SU-DHL-6 (cell line): ENCODE measurements around the gene ST6GALNAC3.

ENCODE experiments used
- H2AFZ ChIP-seq: fragments of 200-600 bp; sonication (generic); 2 replicates; pipeline ENCODE4 v1.6.1; 2014; ENCODE audit warnings: low read depth, mild to moderate bottlenecking, moderate library complexity, mixed read lengths, antibody characterized with exemption, low read length; ENCODE audit not compliant: severe bottlenecking
- H3F3A ChIP-seq: fragments of 200-600 bp; shearing (Covaris generic); 2 replicates; pipeline ENCODE4 v1.6.0; 2016; ENCODE audit warnings: antibody characterized with exemption, mild to moderate bottlenecking; ENCODE audit not compliant: insufficient read depth
- H3K27ac ChIP-seq: fragments of 200-600 bp; sonication (generic); 2 replicates; pipeline ENCODE4 v1.5.1; 2016; ENCODE audit warnings: low read depth, mild to moderate bottlenecking, low read length, moderate library complexity, mixed read lengths
- H3K27me3 ChIP-seq: fragments of 200-600 bp; sonication (generic), shearing (Covaris generic); 2 replicates; pipeline ENCODE4 v1.6.0; 2014; ENCODE audit warnings: mild to moderate bottlenecking, low read length
- H3K36me3 ChIP-seq: fragments of 200-600 bp; sonication (generic); 2 replicates; pipeline ENCODE4 v1.6.1; 2014; ENCODE audit warnings: mild to moderate bottlenecking, low read length, mixed read lengths
- H3K4me2 ChIP-seq: fragments of 300-600, 200-600 bp; shearing (Covaris generic), sonication (generic); 2 replicates; pipeline ENCODE4 v1.6.0; 2014; ENCODE audit warnings: low read length, low read depth, mild to moderate bottlenecking; ENCODE audit not compliant: poor library complexity, severe bottlenecking
- H3K4me3 ChIP-seq: fragments of 200-600 bp; sonication (generic); 2 replicates; pipeline ENCODE4 v1.5.1; 2014; ENCODE audit warnings: antibody characterized with exemption, low read length, mild to moderate bottlenecking, mixed read lengths; ENCODE audit not compliant: insufficient read depth, poor library complexity, severe bottlenecking
- H3K79me2 ChIP-seq: fragments of 200-600 bp; sonication (generic); 2 replicates; pipeline ENCODE4 v1.6.1; 2014; ENCODE audit warnings: mild to moderate bottlenecking, low read length, moderate library complexity; ENCODE audit not compliant: insufficient read depth
- H3K9ac ChIP-seq: fragments of 200-600 bp; sonication (generic); 2 replicates; pipeline ENCODE4 v1.7.0; 2014; ENCODE audit warnings: mild to moderate bottlenecking, low read length
- H3K9me2 ChIP-seq: fragments of 200-600 bp; sonication (generic); replicated peaks from 2 replicates; pipeline ENCODE4 v1.6.1; 2014; ENCODE audit warnings: low read length; ENCODE audit not compliant: insufficient read depth
- H3K9me3 ChIP-seq: fragments of 200-600 bp; sonication (generic); 2 replicates; pipeline ENCODE4 v1.6.1; 2014; ENCODE audit warnings: low read length, mixed read lengths; ENCODE audit not compliant: insufficient read depth
- H4K20me1 ChIP-seq: fragments of 200-600 bp; sonication (generic); 2 replicates; pipeline ENCODE4 v1.6.1; 2014; ENCODE audit warnings: low read depth, mild to moderate bottlenecking, antibody characterized with exemption, low read length, moderate library complexity, mixed read lengths
- CTCF ChIP-seq: fragments of 200-600 bp; sonication (generic); IDR thresholded peaks from one replicate; pipeline ENCODE4 v1.5.1; 2017; ENCODE audit warnings: antibody characterized with exemption, mild to moderate bottlenecking, low read length, moderate library complexity; ENCODE audit not compliant: insufficient read depth, poor library complexity, severe bottlenecking
- EZH2phosphoT487 ChIP-seq: fragments of 200-600 bp; sonication (generic), shearing (Covaris generic); conservative IDR thresholded peaks from 2 replicates; pipeline ENCODE4 v1.6.1; 2018; ENCODE audit warnings: mild to moderate bottlenecking, antibody characterized with exemption, low read length, moderate library complexity, mixed read lengths

The ST6GALNAC3 gene

GRCh38 chr1:76124196-76124595, 49.6 kb downstream of the ST6GALNAC3 start:
- Histone ChIP-seq H3K9me2 (no peaks in the 10 kb centered on the region), H2AFZ (no peak overlapping the region), H3K27ac (no peak overlapping the region), H3K9me3 (no peaks in the 10 kb centered on the region), H3K9ac (no peak overlapping the region), H3K36me3 (no peaks in the 10 kb centered on the region), H4K20me1 (no peaks in the 10 kb centered on the region), H3F3A (no peaks in the 10 kb centered on the region), H3K79me2 (no peaks in the 10 kb centered on the region), H3K27me3 (no peaks in the 10 kb centered on the region), H3K4me3 (no peak overlapping the region), H3K4me2 (no peak overlapping the region)
- TF ChIP-seq CTCF (no peak), EZH2phosphoT487 (no peak)

GRCh38 chr1:76125473-76126219, 51.1 kb downstream of the ST6GALNAC3 start:
- Histone ChIP-seq H4K20me1 (no peaks in the 10 kb centered on the region), H3K79me2 (no peaks in the 10 kb centered on the region), H3K9ac (no peak overlapping the region), H3K27ac (no peak overlapping the region), H3F3A (no peaks in the 10 kb centered on the region), H3K4me2 (no peak overlapping the region), H3K27me3 (no peaks in the 10 kb centered on the region), H2AFZ (no peak overlapping the region), H3K36me3 (no peaks in the 10 kb centered on the region), H3K9me2 (no peaks in the 10 kb centered on the region), H3K9me3 (no peaks in the 10 kb centered on the region), H3K4me3 (no peak overlapping the region)
- TF ChIP-seq EZH2phosphoT487, result no peak
- no peak for TF ChIP-seq CTCF

GRCh38 chr1:76128096-76128495, 53.5 kb downstream of the ST6GALNAC3 start:
- no peak overlapping the region for H3K9ac ChIP-seq
- H3K79me2 ChIP-seq, result no peaks in the 10 kb centered on the region
- no peak overlapping the region for H3K4me2 ChIP-seq
- no peaks in the 10 kb centered on the region for H3K9me2 ChIP-seq
- no peak overlapping the region for H2AFZ ChIP-seq
- TF ChIP-seq CTCF (no peak), EZH2phosphoT487 (no peak)
- H3F3A ChIP-seq, result no peaks in the 10 kb centered on the region
- no peak overlapping the region for H3K4me3 ChIP-seq
- no peaks in the 10 kb centered on the region for H4K20me1 ChIP-seq
- H3K27me3 ChIP-seq, result no peaks in the 10 kb centered on the region
- no peak overlapping the region for H3K27ac ChIP-seq
- no peaks in the 10 kb centered on the region for H3K9me3 ChIP-seq
- no peaks in the 10 kb centered on the region for H3K36me3 ChIP-seq
